SK-N-SH (cell line): ENCODE measurements around the gene DEGS1. TPM values are rescaled to one million over a fixed set of nuclear protein-coding genes. Genes with fewer than 3 reads are reported as not detected.

ENCODE experiments used
- CTCF ChIA-PET: fragments of 300-600, 350-600 bp; formaldehyde crosslinking; extraction: SDS; loops from one replicate; lab custom pipeline; 2021; lab: Yijun Ruan, JAX
- POLR2A ChIA-PET: fragments of 350-600 bp; sonication (Branson Sonifier 250); formaldehyde crosslinking; extraction: SDS; loops from one replicate; lab custom pipeline; 2020; ENCODE audit warnings: antibody characterized with exemption, inconsistent platforms; lab: Yijun Ruan, JAX
- DNase-seq: peaks from one replicate; pipeline ENCODE4 v3.0.0; 2012
- H2AFZ ChIP-seq: fragments of 200-600 bp; sonication (generic); 2 replicates; pipeline ENCODE4 v1.8.1; 2016; ENCODE audit warnings: antibody characterized with exemption, mild to moderate bottlenecking, low read depth
- H3F3A ChIP-seq: fragments of 200-600 bp; sonication (generic); replicated peaks from 2 replicates; pipeline ENCODE3; 2016; ENCODE audit warnings: antibody characterized with exemption, mild to moderate bottlenecking; ENCODE audit not compliant: insufficient read depth
- H3K27ac ChIP-seq, 2 experiments: fragments of 200-500 bp in 1 of 2; fragments of 200-600 bp in 1 of 2; sonication (Bioruptor generic) in 1 of 2; sonication (generic), shearing (Covaris generic) in 1 of 2; 2 replicates each; pipeline versions ENCODE4 v1.5.1 to v1.6.1; 2014 to 2016; ENCODE audit warnings: low read depth in 2 of 2, inconsistent platforms in 1 of 2, low read length in 1 of 2, mild to moderate bottlenecking in 1 of 2, mixed read lengths in 1 of 2
- H3K27me3 ChIP-seq: fragments of 200-600 bp; sonication (generic), shearing (Covaris generic); 2 replicates; pipeline ENCODE4 v1.6.1; 2016; ENCODE audit warnings: mixed run types; ENCODE audit not compliant: insufficient read depth
- H3K36me3 ChIP-seq, 2 experiments: fragments of 200-500 bp in 1 of 2; fragments of 200-600 bp in 1 of 2; sonication (Bioruptor generic) in 1 of 2; sonication (generic) in 1 of 2; replicated peaks in 1 of 2; 2 replicates each; pipeline versions ENCODE3 to v1.5.1; 2014 to 2016; ENCODE audit warnings: low read length in 1 of 2, mild to moderate bottlenecking in 1 of 2; ENCODE audit not compliant: insufficient read depth in 2 of 2, control insufficient read depth in 1 of 2
- H3K4me1 ChIP-seq, 2 experiments: fragments of 200-500 bp in 1 of 2; fragments of 200-600 bp in 1 of 2; sonication (Bioruptor generic) in 1 of 2; sonication (generic), shearing (Covaris generic) in 1 of 2; 2 replicates each; pipeline versions ENCODE4 v1.5.1 to v1.6.1; 2014 to 2016; ENCODE audit warnings: low read depth in 1 of 2, low read length in 1 of 2, mixed run types in 1 of 2; ENCODE audit not compliant: insufficient read depth in 2 of 2, control insufficient read depth in 1 of 2
- H3K4me2 ChIP-seq: fragments of 200-600 bp; sonication (generic), shearing (Covaris generic); 2 replicates; pipeline ENCODE4 v1.6.1; 2017; ENCODE audit warnings: mixed run types
- H3K4me3 ChIP-seq, 2 experiments: fragments of 200-500 bp in 1 of 2; fragments of 200-600 bp in 1 of 2; sonication (Bioruptor generic) in 1 of 2; sonication (generic), shearing (Covaris generic) in 1 of 2; 2 replicates each; pipeline versions ENCODE4 v1.5.1 to v1.8.1; 2014 to 2016; ENCODE audit warnings: low read depth in 2 of 2, inconsistent platforms in 1 of 2, low read length in 1 of 2, mild to moderate bottlenecking in 1 of 2, mixed read lengths in 1 of 2, moderate library complexity in 1 of 2
- H3K79me2 ChIP-seq: fragments of 200-600 bp; sonication (generic); 2 replicates; pipeline ENCODE4 v1.8.1; 2017; ENCODE audit warnings: mild to moderate bottlenecking; ENCODE audit not compliant: insufficient read depth
- H3K9ac ChIP-seq: fragments of 200-600 bp; sonication (generic); 2 replicates; pipeline ENCODE4 v1.6.1; 2017; ENCODE audit warnings: mixed run types
- H3K9me2 ChIP-seq: fragments of 200-600 bp; sonication (generic); 2 replicates; pipeline ENCODE4 v1.6.1; 2017; ENCODE audit warnings: mixed run types
- H3K9me3 ChIP-seq: fragments of 200-600 bp; sonication (generic); 2 replicates; pipeline ENCODE4 v1.6.1; 2017; ENCODE audit warnings: mixed run types, mild to moderate bottlenecking, moderate library complexity
- H4K20me1 ChIP-seq: fragments of 200-600 bp; sonication (generic); 2 replicates; pipeline ENCODE4 v1.6.1; 2017; ENCODE audit warnings: mild to moderate bottlenecking, mixed run types; ENCODE audit not compliant: insufficient read depth
- EP300 ChIP-seq, 2 experiments: IDR thresholded peaks; 2 replicates each; pipeline versions ENCODE4 v1.4.0 to v1.6.1; 2012; ENCODE audit warnings: borderline replicate concordance in 1 of 2, low read depth in 1 of 2, low read length in 1 of 2
- EZH2phosphoT487 ChIP-seq: fragments of 200-600 bp; sonication (generic); IDR thresholded peaks from 2 replicates; pipeline ENCODE4 v1.6.1; 2017; ENCODE audit warnings: low read depth, mixed run types, mild to moderate bottlenecking, antibody characterized with exemption, moderate library complexity, borderline replicate concordance
- FOSL2 ChIP-seq: IDR thresholded peaks from 2 replicates; pipeline ENCODE4 v1.4.0; 2012; ENCODE audit warnings: low read depth, mild to moderate bottlenecking, moderate library complexity, borderline replicate concordance
- FOXJ3 ChIP-seq: sonication (generic); formaldehyde crosslinking; IDR thresholded peaks from 2 replicates; pipeline ENCODE4 v1.5.1; 2020; ENCODE audit warnings: mild to moderate bottlenecking, missing genetic modification reagents
- IRF3 ChIP-seq: fragments of 150-350 bp; IDR thresholded peaks from 2 replicates; pipeline ENCODE4 v1.6.1; 2016; ENCODE audit warnings: mild to moderate bottlenecking, low read depth, low read length
- MEF2A ChIP-seq: IDR thresholded peaks from 2 replicates; pipeline ENCODE4 v1.4.0; 2012; ENCODE audit warnings: low read depth, borderline replicate concordance
- MXI1 ChIP-seq: IDR thresholded peaks from 2 replicates; pipeline ENCODE4 v1.6.1; 2012; ENCODE audit warnings: mild to moderate bottlenecking, low read depth, low read length, improper control_type of control experiment
- NRF1 ChIP-seq: IDR thresholded peaks from 2 replicates; pipeline ENCODE4 v1.6.1; 2012; ENCODE audit warnings: low read depth, mild to moderate bottlenecking, low read length
- RAD21 ChIP-seq: IDR thresholded peaks from 2 replicates; pipeline ENCODE4 v1.6.1; 2012; ENCODE audit warnings: mild to moderate bottlenecking, low read length
- RCOR1 ChIP-seq: fragments of 150-350 bp; IDR thresholded peaks from 2 replicates; pipeline ENCODE4 v1.6.1; 2017; ENCODE audit warnings: antibody characterized with exemption, low read length
- RFX5 ChIP-seq: IDR thresholded peaks from 2 replicates; pipeline ENCODE4 v1.6.1; 2012; ENCODE audit warnings: mild to moderate bottlenecking, improper control_type of control experiment, low read length
- TAF1 ChIP-seq: IDR thresholded peaks from 2 replicates; pipeline ENCODE4 v1.6.1; 2012; ENCODE audit warnings: low read depth, mild to moderate bottlenecking, low read length, moderate library complexity, borderline replicate concordance
- TCF12 ChIP-seq: IDR thresholded peaks from 2 replicates; pipeline ENCODE4 v1.4.0; 2012
- USF1 ChIP-seq: IDR thresholded peaks from 2 replicates; pipeline ENCODE4 v1.4.0; 2012; ENCODE audit warnings: low read depth, borderline replicate concordance
- USF2 ChIP-seq: fragments of 150-350 bp; IDR thresholded peaks from 2 replicates; pipeline ENCODE4 v1.6.1; 2017; ENCODE audit warnings: antibody characterized with exemption, low read length, low read depth, borderline replicate concordance
- WGBS: methylation state at CpG from one replicate; pipeline ENCODE4 v1.1.6; 2017; ENCODE audit warnings: low lambda C conversion rate; 5-methylcytosine and 5-hydroxymethylcytosine counted together
- polyA plus RNA-seq, 3 experiments: library from polyadenylated mRNA; depleted of rRNA; stranded (reverse); fragments of >200 nt; gene quantifications; 2 replicates each; pipeline ENCODE4 v1.2.3, GENCODE V29; 2012
- TF ChIP-seq, protein P1 (sequence below): IDR thresholded peaks from 2 replicates; pipeline ENCODE4; 2012
- TF ChIP-seq, protein P2 (sequence below): fragments of 200-600 bp; sonication (generic); IDR thresholded peaks from 2 replicates; pipeline ENCODE4 v1.6.1; 2017; ENCODE audit warnings: antibody characterized with exemption, mild to moderate bottlenecking, moderate library complexity
- TF ChIP-seq, protein P3 (sequence below): IDR thresholded peaks from 2 replicates; pipeline ENCODE4 v1.4.0; 2012; ENCODE audit warnings: low read depth

Gene DEGS1
- polyA plus RNA-seq, 1 of the 3 experiments (the other 2 are of a cell fraction) = 62.3 TPM

DNA sequence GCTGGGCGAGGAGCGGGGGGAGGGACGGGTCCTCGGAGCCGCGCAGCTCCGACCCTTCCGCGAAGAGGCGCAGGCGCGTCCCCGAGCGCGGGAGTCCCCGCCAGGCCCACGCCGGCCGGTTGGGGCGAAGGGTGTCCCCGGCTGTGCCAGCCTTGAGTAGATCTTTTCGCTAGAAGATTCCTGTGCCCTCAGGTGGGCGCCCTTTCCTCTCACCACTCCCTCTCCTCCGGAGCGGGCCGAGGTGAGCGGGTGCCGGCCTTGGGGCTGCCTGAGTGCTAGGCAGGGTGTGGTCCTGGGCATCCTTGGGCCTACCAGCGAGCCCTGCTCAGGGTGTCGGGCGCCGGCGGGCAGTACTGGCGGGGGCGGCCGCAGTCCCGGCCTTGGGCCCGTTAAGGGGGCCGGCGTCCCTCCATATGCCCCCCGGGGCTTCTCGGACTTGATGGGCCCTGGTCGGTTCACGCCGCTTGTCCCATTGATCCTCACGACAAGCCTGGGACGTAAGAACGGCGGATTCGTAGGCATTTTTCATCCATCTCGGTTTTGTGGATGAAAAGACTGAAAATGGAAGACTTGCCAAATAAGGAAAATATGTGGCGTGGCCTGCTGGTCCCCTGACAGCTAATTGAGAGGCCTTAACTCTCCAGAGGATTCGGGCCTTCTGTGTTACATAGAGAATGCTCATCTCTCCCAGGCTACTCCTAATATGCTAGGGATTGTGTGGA is 712 bp downstream of the DEGS1 start (continued):
- TF ChIP-seq, protein P1, sequence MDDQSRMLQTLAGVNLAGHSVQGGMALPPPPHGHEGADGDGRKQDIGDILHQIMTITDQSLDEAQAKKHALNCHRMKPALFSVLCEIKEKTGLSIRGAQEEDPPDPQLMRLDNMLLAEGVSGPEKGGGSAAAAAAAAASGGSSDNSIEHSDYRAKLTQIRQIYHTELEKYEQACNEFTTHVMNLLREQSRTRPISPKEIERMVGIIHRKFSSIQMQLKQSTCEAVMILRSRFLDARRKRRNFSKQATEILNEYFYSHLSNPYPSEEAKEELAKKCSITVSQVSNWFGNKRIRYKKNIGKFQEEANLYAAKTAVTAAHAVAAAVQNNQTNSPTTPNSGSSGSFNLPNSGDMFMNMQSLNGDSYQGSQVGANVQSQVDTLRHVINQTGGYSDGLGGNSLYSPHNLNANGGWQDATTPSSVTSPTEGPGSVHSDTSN = no peak
- TF ChIP-seq MXI1 (peak; percentile 60), FOXJ3 (no peak), FOSL2 (no peak), RFX5 (no peak)

GRCh38 chr1:224185208-224185607 is 2.2 kb downstream of the DEGS1 start:
- Histone ChIP-seq H3K79me2 (peaks cover 76% of the 10 kb centered on the region), H3K9me2 (no peaks in the 10 kb centered on the region), H3K4me3 (peak overlapping the region in 1 of 2 experiments; percentile 28; a peak in 1 of 4 replicates), H4K20me1 (peaks cover 42% of the 10 kb centered on the region), H3K27ac (0 out of 4 replicates have a peak overlapping the region, but pooled peaks of 1 of the 2 experiments have one; percentile 16), H3K4me2 (peak overlapping the region; percentile 94), H3F3A (peaks cover 14% of the 10 kb centered on the region), H3K4me1 (peaks cover 5 to 17% of the 10 kb centered on the region in 2 experiments; a peak in 2 of 4 replicates), H3K36me3 (peaks cover 5 to 32% of the 10 kb centered on the region in 2 experiments), H3K27me3 (no peaks in the 10 kb centered on the region), H3K9me3 (no peaks in the 10 kb centered on the region)
- ChIA-PET CTCF (interaction anchor here (1.4 kb wide), 1 partner anchor 16 kb away, joined by 3 read pairs; no protein-coding TSS in a partner anchor), POLR2A (interaction anchor here (1.8 kb wide), 1 partner anchor 29 kb away, joined by 4 read pairs; no protein-coding TSS in a partner anchor)
- TF ChIP-seq RAD21 = no peak
- TF ChIP-seq EZH2phosphoT487 = no peak
- TF ChIP-seq, protein P2, sequence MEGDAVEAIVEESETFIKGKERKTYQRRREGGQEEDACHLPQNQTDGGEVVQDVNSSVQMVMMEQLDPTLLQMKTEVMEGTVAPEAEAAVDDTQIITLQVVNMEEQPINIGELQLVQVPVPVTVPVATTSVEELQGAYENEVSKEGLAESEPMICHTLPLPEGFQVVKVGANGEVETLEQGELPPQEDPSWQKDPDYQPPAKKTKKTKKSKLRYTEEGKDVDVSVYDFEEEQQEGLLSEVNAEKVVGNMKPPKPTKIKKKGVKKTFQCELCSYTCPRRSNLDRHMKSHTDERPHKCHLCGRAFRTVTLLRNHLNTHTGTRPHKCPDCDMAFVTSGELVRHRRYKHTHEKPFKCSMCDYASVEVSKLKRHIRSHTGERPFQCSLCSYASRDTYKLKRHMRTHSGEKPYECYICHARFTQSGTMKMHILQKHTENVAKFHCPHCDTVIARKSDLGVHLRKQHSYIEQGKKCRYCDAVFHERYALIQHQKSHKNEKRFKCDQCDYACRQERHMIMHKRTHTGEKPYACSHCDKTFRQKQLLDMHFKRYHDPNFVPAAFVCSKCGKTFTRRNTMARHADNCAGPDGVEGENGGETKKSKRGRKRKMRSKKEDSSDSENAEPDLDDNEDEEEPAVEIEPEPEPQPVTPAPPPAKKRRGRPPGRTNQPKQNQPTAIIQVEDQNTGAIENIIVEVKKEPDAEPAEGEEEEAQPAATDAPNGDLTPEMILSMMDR = no peak
- TF ChIP-seq, all 33 proteins: peak for 0
- H2AFZ ChIP-seq = no peak overlapping the region
- WGBS = 97% methylated on average over 8 of the region's 8 CpGs
- no peak for DNase-seq
- no peak overlapping the region for H3K9ac ChIP-seq

- H3K9ac ChIP-seq = no peak overlapping the region
- POLR2A ChIA-PET = no interaction called here
- H3K9me2 ChIP-seq = no peaks in the 10 kb centered on the region
- WGBS = 93% methylated on average over 2 of the region's 2 CpGs
- no peaks in the 10 kb centered on the region for H3K27me3 ChIP-seq
- H3K79me2 ChIP-seq = peaks cover 96% of the 10 kb centered on the region
- peaks cover 3 to 17% of the 10 kb centered on the region in 2 experiments; a peak in 2 of 4 replicates for H3K4me1 ChIP-seq
- no peak overlapping the region for H3K4me2 ChIP-seq
- no peak overlapping the region for H3K4me3 ChIP-seq
- no peak overlapping the region for H2AFZ ChIP-seq
- peaks cover 47% of the 10 kb centered on the region for H4K20me1 ChIP-seq
- CTCF ChIA-PET = no interaction called here
- no peaks in the 10 kb centered on the region for H3K9me3 ChIP-seq
- peaks cover 15 to 49% of the 10 kb centered on the region in 2 experiments for H3K36me3 ChIP-seq
- H3F3A ChIP-seq = peaks cover 14% of the 10 kb centered on the region
- H3K27ac ChIP-seq = no peak overlapping the region
- no peak for DNase-seq
- TF ChIP-seq TCF12 (no peak), EP300 (IDR thresholded peaks at IDR 0.05; ENCODE audit: borderline replicate concordance in 1 of 2, low read depth in 1 of 2, low read length in 1 of 2) (no peak), MEF2A (no peak), USF2 (no peak), NRF1 (no peak), IRF3 (no peak), FOSL2 (no peak), RCOR1 (no peak), TAF1 (no peak), USF1 (no peak), EZH2phosphoT487 (no peak)
- TF ChIP-seq, protein P3, sequence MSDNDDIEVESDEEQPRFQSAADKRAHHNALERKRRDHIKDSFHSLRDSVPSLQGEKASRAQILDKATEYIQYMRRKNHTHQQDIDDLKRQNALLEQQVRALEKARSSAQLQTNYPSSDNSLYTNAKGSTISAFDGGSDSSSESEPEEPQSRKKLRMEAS = no peak
Measured at GRCh38 chr1:224188286-224188685, 5.2 kb downstream of the DEGS1 start.
